ENCODE results near the gene PLXNB2.
A peak's percentile ranks its signal among the peaks of the same experiment; 100 is the strongest.

PLXNB2 gene

DNA sequence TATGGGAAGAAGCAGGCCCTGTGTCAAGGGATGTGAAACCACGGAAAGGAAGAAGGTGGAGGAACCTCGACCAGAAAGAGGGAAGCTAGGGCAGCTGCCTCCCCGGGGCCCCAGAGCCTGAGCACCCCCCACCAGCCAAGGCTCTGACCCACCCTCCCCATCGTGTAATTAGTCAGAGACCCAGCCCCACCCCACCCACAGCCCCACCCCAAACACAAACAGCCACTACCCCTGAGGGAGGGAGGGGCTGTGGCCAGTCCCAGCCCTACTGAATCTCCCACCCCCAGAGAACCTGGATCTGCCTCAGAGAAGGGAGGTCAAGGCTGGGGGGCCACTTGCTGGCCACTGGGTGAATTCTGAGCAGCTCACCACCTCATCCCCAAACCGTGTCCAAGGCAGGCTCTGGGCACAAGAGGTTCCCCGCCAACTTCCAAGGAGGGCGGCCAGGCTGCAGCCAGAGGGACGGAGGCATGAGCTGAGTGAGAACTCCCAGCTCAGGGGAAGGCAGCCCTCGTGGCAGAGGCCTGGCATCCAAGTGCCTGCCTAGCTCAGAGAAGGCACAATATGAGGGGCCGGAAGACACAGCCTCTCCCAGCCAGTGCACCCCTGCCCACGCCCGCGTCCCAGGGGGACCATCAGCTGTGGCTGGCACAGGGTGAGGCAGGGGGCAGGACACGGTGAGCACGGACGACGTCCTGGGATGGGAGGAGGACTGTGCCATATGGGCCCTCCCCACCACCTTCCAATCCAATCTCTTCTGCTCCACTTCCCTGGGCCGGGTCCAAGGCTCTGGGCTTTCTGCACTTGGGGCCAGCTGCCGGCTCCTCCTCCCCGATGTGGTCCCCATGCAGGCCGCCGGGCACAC lies 2.7 kb downstream of the PLXNB2 start:
- Histone ChIP-seq H3K27ac (ENCODE audit: extremely low read depth, low read depth, low read length) (peak overlapping the region; percentile 98), H3K36me3 (ENCODE audit: control insufficient read depth in 2 of 2, insufficient read depth in 1 of 2, low read length in 2 of 2) (peaks cover 0 to 40% of the 10 kb centered on the region in 2 experiments; a peak in 1 of 3 replicates), H3K9me3 (ENCODE audit: control insufficient read depth, insufficient read depth, low read depth, low read length) (no peaks in the 10 kb centered on the region), H3K4me3 (ENCODE audit: low read depth, low read length) (peak overlapping the region; percentile 89), H3K4me1 (ENCODE audit: control insufficient read depth, insufficient read depth, low read length) (peaks cover 21% of the 10 kb centered on the region)
- ChIA-PET CTCF (interaction anchor here (1.1 to 2.5 kb wide), 9 partner anchors 8 to 54 kb away, joined by 3 to 18 read pairs (median 5); partner anchors contain the start of genes DENND6B and HDAC10), POLR2A (interaction anchor here (0.6 to 4.7 kb wide), 4 partner anchors 11 to 203 kb away, joined by 3 to 37 read pairs (median 5); partner anchors contain the start of gene NCAPH2)
- TF ChIP-seq, protein P1, sequence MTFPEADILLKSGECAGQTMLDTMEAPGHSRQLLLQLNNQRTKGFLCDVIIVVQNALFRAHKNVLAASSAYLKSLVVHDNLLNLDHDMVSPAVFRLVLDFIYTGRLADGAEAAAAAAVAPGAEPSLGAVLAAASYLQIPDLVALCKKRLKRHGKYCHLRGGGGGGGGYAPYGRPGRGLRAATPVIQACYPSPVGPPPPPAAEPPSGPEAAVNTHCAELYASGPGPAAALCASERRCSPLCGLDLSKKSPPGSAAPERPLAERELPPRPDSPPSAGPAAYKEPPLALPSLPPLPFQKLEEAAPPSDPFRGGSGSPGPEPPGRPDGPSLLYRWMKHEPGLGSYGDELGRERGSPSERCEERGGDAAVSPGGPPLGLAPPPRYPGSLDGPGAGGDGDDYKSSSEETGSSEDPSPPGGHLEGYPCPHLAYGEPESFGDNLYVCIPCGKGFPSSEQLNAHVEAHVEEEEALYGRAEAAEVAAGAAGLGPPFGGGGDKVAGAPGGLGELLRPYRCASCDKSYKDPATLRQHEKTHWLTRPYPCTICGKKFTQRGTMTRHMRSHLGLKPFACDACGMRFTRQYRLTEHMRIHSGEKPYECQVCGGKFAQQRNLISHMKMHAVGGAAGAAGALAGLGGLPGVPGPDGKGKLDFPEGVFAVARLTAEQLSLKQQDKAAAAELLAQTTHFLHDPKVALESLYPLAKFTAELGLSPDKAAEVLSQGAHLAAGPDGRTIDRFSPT (tag by site-specific recombination; IDR thresholded peaks at IDR 0.05), result peak; percentile 75
- TF ChIP-seq SP2 (tag by site-specific recombination; IDR thresholded peaks at IDR 0.05) (peak; percentile 42; the same call in 1 of the 2 replicates), KLF1 (tag by site-specific recombination; IDR thresholded peaks at IDR 0.05) (peak; percentile 95), ZNF629 (tag by site-specific recombination; IDR thresholded peaks at IDR 0.05) (no peak), ZBTB20 (tag by site-specific recombination; IDR thresholded peaks at IDR 0.05) (peak; percentile 13; the same call in 1 of the 2 replicates), ZNF664 (tag by site-specific recombination; IDR thresholded peaks at IDR 0.05) (no peak)
- TF ChIP-seq, protein P2, sequence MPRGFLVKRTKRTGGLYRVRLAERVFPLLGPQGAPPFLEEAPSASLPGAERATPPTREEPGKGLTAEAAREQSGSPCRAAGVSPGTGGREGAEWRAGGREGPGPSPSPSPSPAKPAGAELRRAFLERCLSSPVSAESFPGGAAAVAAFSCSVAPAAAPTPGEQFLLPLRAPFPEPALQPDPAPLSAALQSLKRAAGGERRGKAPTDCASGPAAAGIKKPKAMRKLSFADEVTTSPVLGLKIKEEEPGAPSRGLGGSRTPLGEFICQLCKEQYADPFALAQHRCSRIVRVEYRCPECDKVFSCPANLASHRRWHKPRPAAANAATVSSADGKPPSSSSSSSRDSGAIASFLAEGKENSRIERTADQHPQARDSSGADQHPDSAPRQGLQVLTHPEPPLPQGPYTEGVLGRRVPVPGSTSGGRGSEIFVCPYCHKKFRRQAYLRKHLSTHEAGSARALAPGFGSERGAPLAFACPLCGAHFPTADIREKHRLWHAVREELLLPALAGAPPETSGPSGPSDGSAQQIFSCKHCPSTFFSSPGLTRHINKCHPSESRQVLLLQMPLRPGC (tag by site-specific recombination; IDR thresholded peaks at IDR 0.05), result no peak
- TF ChIP-seq, protein P3, sequence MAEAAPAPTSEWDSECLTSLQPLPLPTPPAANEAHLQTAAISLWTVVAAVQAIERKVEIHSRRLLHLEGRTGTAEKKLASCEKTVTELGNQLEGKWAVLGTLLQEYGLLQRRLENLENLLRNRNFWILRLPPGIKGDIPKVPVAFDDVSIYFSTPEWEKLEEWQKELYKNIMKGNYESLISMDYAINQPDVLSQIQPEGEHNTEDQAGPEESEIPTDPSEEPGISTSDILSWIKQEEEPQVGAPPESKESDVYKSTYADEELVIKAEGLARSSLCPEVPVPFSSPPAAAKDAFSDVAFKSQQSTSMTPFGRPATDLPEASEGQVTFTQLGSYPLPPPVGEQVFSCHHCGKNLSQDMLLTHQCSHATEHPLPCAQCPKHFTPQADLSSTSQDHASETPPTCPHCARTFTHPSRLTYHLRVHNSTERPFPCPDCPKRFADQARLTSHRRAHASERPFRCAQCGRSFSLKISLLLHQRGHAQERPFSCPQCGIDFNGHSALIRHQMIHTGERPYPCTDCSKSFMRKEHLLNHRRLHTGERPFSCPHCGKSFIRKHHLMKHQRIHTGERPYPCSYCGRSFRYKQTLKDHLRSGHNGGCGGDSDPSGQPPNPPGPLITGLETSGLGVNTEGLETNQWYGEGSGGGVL (tag by site-specific recombination; IDR thresholded peaks at IDR 0.05), result peak; percentile 69

DNA sequence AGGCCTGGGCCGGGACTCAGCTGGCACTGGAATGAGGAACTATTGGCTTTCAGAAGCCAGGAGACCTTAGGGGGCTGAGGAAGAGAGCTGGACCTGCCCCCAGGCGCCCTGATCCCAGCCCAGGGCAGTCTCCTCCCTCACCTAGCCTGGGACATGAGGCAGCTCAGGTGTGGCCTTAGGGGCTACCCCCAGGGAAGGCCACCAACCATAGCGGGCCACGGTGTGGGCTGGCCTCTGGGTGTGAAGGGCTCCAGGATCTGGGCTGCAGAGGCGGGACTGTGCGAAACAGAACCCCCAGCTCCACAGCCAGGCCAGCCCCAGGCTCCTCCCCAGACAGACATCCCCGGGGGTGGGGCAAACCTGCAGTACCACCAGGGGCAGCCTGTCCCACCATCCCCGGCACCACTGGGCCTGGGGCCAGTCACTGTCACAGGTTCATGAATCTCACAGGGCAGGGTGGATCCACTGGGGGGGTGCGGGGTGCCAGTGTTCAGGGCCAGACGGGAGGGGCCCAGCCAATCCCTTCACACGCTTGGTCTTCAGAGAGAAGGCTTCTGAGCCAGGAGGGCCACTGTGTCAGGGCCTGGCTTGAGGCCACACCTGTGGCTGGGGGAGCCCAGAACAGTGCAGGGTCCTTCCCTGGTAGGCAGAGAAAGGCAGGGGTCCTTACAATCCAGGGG lies 3.5 kb downstream of the PLXNB2 start:
- H3K9me3 ChIP-seq (ENCODE audit: control insufficient read depth, insufficient read depth, low read depth, low read length), result no peaks in the 10 kb centered on the region
- peak overlapping the region; percentile 56 for H3K27ac ChIP-seq (ENCODE audit: extremely low read depth, low read depth, low read length)
- peaks cover 21% of the 10 kb centered on the region for H3K4me1 ChIP-seq (ENCODE audit: control insufficient read depth, insufficient read depth, low read length)
- ChIA-PET CTCF (interaction anchor here (1.0 to 2.1 kb wide), 6 partner anchors 7 to 53 kb away, joined by 3 to 8 read pairs (median 4); partner anchors contain the start of gene HDAC10), POLR2A (interaction anchor here (0.5 to 4.7 kb wide), 8 partner anchors 10 to 222 kb away, joined by 3 to 37 read pairs (median 4); partner anchors contain the start of genes NCAPH2 and SCO2)
- peaks cover 0 to 40% of the 10 kb centered on the region in 2 experiments; a peak in 1 of 3 replicates for H3K36me3 ChIP-seq (ENCODE audit: control insufficient read depth in 2 of 2, insufficient read depth in 1 of 2, low read length in 2 of 2)
- H3K4me3 ChIP-seq (ENCODE audit: low read depth, low read length), result no peak overlapping the region
- peak; percentile 84 for TF ChIP-seq SCRT2 (tag by site-specific recombination; IDR thresholded peaks at IDR 0.05)
- TF ChIP-seq KLF1 (tag by site-specific recombination; IDR thresholded peaks at IDR 0.05), result peak; percentile 85
- TF ChIP-seq OSR2 (tag by site-specific recombination; IDR thresholded peaks at IDR 0.05), result peak; percentile 29; the same call in 1 of the 2 replicates
- TF ChIP-seq ZIC2 (tag by site-specific recombination; IDR thresholded peaks at IDR 0.05), result 0 out of 2 replicates have a peak, but pooled peaks have one; percentile 0
- no peak for TF ChIP-seq ZNF585B (tag by site-specific recombination; IDR thresholded peaks at IDR 0.05)
- peak; percentile 57 for TF ChIP-seq SP3 (tag by site-specific recombination; IDR thresholded peaks at IDR 0.05)
- peak; percentile 56; the same call in 1 of the 2 replicates for TF ChIP-seq SP7 (tag by site-specific recombination; IDR thresholded peaks at IDR 0.05)
- peak; percentile 63 for TF ChIP-seq SP2 (tag by site-specific recombination; IDR thresholded peaks at IDR 0.05)
- TF ChIP-seq ZBTB8A (tag by site-specific recombination; IDR thresholded peaks at IDR 0.05), result peak; percentile 81
- peak; percentile 75 for TF ChIP-seq GLIS1 (tag by site-specific recombination; IDR thresholded peaks at IDR 0.05)
- TF ChIP-seq, protein P4, sequence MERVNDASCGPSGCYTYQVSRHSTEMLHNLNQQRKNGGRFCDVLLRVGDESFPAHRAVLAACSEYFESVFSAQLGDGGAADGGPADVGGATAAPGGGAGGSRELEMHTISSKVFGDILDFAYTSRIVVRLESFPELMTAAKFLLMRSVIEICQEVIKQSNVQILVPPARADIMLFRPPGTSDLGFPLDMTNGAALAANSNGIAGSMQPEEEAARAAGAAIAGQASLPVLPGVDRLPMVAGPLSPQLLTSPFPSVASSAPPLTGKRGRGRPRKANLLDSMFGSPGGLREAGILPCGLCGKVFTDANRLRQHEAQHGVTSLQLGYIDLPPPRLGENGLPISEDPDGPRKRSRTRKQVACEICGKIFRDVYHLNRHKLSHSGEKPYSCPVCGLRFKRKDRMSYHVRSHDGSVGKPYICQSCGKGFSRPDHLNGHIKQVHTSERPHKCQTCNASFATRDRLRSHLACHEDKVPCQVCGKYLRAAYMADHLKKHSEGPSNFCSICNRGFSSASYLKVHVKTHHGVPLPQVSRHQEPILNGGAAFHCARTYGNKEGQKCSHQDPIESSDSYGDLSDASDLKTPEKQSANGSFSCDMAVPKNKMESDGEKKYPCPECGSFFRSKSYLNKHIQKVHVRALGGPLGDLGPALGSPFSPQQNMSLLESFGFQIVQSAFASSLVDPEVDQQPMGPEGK (tag by site-specific recombination; IDR thresholded peaks at IDR 0.05), result peak; percentile 87
- no peak for TF ChIP-seq ZBTB21 (tag by site-specific recombination; IDR thresholded peaks at IDR 0.05)
- TF ChIP-seq ZNF76 (tag by site-specific recombination; IDR thresholded peaks at IDR 0.05; ENCODE audit: borderline replicate concordance, low read depth), result peak; percentile 73; the same call in 1 of the 2 replicates
- TF ChIP-seq ZNF2 (tag by site-specific recombination; IDR thresholded peaks at IDR 0.05), result no peak
- TF ChIP-seq, protein P5, sequence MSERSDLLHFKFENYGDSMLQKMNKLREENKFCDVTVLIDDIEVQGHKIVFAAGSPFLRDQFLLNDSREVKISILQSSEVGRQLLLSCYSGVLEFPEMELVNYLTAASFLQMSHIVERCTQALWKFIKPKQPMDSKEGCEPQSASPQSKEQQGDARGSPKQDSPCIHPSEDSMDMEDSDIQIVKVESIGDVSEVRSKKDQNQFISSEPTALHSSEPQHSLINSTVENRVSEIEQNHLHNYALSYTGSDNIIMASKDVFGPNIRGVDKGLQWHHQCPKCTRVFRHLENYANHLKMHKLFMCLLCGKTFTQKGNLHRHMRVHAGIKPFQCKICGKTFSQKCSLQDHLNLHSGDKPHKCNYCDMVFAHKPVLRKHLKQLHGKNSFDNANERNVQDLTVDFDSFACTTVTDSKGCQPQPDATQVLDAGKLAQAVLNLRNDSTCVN (tag by site-specific recombination; optimal IDR thresholded peaks at IDR 0.05), result no peak
- peak; percentile 33; the same call in 1 of the 2 replicates for TF ChIP-seq EGR2 (tag by site-specific recombination; IDR thresholded peaks at IDR 0.05; ENCODE audit: low read depth)

Data from HEK293 (cell line).